PC-9 (cell line): ENCODE data around the gene RPL41.

Experiments used
- CTCF ChIP-seq: fragments of 200-600 bp; sonication (generic); conservative IDR thresholded peaks from 2 replicates; pipeline ENCODE4 v1.6.1; 2017; ENCODE audit warnings: mixed run types, antibody characterized with exemption, mild to moderate bottlenecking, moderate library complexity
- EZH2 ChIP-seq: fragments of 200-600 bp; sonication (generic); IDR thresholded peaks from 2 replicates; pipeline ENCODE4 v1.8.0; 2017; ENCODE audit warnings: antibody characterized with exemption, low read depth

GRCh38 chr12:56117778-56118687 lies 1.6 kb downstream of the RPL41 start, which contains the start of gene ZC3H10:
- TF ChIP-seq CTCF: peak; percentile 29; the same call in 1 of the 2 replicates
- TF ChIP-seq EZH2: no peak
